Natural killer cell treated with Interleukin-12 subunit alpha and Interleukin-12 subunit beta and Interleukin-15 and Interleukin-18, amount 100 ng/mL, for 72 hours (primary cell): Measurements from ENCODE around the gene MAPK1IP1L. TPM values are rescaled to one million over a fixed set of nuclear protein-coding genes. Genes with fewer than 3 reads are reported as not detected.
A peak's percentile ranks its signal among the peaks of the same experiment; 100 is the strongest.
"Not testable (repeated sequence)": the region's sequence is repeated elsewhere in the genome, so short reads cannot be mapped to it uniquely, and the experiment has no call there.

ENCODE experiments used
- ATAC-seq, 2 donors: fragments of 150-1000 bp; cut with Tn5 transposase in 1 of 2; sonication (Bioruptor Pico), chemical (Tn5 transposase) in 1 of 2; 2 replicates each; pipeline ENCODE4 v1.10.0; 2021
- DNase-seq: peaks from one replicate; pipeline ENCODE4 v3.0.0; 2022; ENCODE audit warnings: low spot score
- H3K27ac Mint-ChIP-seq, 2 donors: 1 replicate in 1 of 2; 2 replicates in 1 of 2; pipeline ENCODE4 v1.8.0; 2022; ENCODE audit warnings: mixed read lengths in 2 of 2, mild to moderate bottlenecking in 1 of 2, moderate library complexity in 1 of 2
- H3K27me3 Mint-ChIP-seq, 2 donors: 1 replicate in 1 of 2; 2 replicates in 1 of 2; pipeline ENCODE4 v1.8.0; 2022; ENCODE audit warnings: mixed read lengths in 2 of 2
- H3K36me3 Mint-ChIP-seq: one replicate; pipeline ENCODE4 v1.8.0; 2022; ENCODE audit warnings: mixed read lengths
- H3K4me1 Mint-ChIP-seq, 2 donors: 1 replicate in 1 of 2; 2 replicates in 1 of 2; pipeline ENCODE4 v1.8.0; 2022; ENCODE audit warnings: low read depth in 2 of 2, mixed read lengths in 2 of 2, mild to moderate bottlenecking in 1 of 2
- H3K4me3 Mint-ChIP-seq: one replicate; pipeline ENCODE4 v1.8.0; 2022; ENCODE audit warnings: mixed read lengths
- H3K9me3 Mint-ChIP-seq: 2 replicates; pipeline ENCODE4 v1.8.0; 2022; ENCODE audit warnings: mixed read lengths
- total RNA-seq, 2 donors: library from RNA; stranded (reverse); gene quantifications; one replicate each; pipeline ENCODE4 v1.2.3, GENCODE V29; 2022

MAPK1IP1L gene
- total RNA-seq, 2 donors from 2014 or later, result 99.7 to 119 TPM

DNA sequence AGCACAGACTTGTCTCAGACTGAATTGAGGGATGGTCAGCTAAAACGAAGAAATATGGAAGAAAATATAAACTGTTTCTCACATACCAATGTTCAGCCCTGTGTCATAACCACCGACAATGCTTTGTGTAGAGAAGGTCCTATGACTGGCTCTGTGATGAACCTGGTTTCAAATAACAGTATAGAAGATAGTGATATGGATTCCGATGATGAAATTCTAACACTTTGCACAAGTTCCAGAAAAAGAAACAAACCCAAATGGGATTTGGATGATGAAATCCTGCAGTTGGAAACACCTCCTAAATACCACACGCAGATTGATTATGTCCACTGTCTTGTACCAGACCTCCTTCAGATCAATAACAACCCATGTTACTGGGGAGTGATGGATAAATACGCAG, 7.9 kb upstream of the MAPK1IP1L start:
- Mint-ChIP-seq H3K36me3 (peaks cover 11% of the 10 kb centered on the region), H3K4me3 (no peak overlapping the region), H3K4me1 (peaks cover 0 to 3% of the 10 kb centered on the region in 2 donors), H3K27ac (no peak overlapping the region), H3K9me3 (no peaks in the 10 kb centered on the region), H3K27me3 (no peaks in the 10 kb centered on the region)
- no peak for DNase-seq
- no peak for ATAC-seq

DNA sequence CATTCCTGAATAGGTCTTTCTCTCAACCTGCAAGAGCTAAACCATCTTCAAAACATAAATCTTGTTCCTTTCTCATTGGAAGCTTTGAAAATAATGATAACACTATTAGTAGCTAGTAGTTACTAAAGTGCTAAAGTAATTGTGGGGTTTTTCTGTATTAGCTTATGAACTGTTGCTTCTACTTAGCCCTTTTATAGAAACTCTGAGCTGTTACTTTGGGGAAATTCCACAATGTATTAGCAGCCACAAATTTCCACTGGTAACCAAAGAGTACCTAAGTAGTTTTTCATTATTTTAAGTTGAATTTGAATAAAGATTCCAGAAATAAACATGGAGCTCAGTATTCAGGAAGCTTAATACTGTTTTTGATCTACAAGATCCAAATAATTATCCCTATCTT, 6.4 kb upstream of the MAPK1IP1L start:
- no peak for ATAC-seq
- H3K27me3 Mint-ChIP-seq, result no peaks in the 10 kb centered on the region
- H3K9me3 Mint-ChIP-seq, result no peaks in the 10 kb centered on the region
- no peak overlapping the region for H3K4me3 Mint-ChIP-seq
- H3K27ac Mint-ChIP-seq, result no peak overlapping the region
- H3K4me1 Mint-ChIP-seq, result peaks cover 0 to 4% of the 10 kb centered on the region in 2 donors
- peaks cover 8% of the 10 kb centered on the region for H3K36me3 Mint-ChIP-seq
- no peak for DNase-seq

DNA sequence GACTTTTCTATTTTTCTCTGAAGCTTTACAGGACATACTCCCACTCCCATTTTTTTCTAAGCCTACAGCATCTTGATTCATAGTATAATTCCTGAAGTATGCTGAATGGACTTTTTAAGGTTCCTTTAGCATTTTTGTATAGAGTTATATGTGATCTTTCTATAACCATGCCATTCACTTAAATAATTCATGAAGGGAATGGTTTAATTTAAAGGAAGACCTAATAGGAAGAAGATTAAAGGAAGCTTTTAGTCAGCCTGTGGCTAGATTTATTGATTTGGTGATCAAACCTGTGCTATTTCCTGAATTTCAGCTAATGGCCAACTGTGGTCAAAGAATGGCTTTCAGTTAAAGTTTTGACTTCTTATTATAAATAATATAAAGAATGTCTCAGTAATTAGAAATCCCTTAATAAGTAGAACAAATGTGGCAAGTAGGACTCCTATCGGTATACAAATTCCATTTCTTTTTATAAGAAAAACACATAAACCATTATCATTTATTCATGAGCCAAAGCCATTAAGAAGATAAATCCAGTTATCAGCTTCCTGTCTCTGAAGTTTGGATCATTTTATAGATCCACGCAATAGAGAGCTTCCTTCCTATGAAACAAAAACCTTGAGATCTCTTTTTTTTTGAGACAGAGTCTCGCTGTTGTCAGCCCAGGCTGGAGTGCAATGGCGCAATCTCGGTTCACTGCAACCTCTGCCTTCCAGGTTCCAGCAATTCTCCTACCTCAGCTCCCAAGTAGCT, 4.0 kb upstream of the MAPK1IP1L start:
- Mint-ChIP-seq H3K36me3 (peaks cover 8% of the 10 kb centered on the region), H3K4me1 (peaks cover 10 to 11% of the 10 kb centered on the region in 2 donors), H3K27ac (no peak overlapping the region), H3K27me3 (no peaks in the 10 kb centered on the region), H3K4me3 (no peak overlapping the region), H3K9me3 (no peaks in the 10 kb centered on the region)
- no peak for ATAC-seq
- no peak for DNase-seq

DNA sequence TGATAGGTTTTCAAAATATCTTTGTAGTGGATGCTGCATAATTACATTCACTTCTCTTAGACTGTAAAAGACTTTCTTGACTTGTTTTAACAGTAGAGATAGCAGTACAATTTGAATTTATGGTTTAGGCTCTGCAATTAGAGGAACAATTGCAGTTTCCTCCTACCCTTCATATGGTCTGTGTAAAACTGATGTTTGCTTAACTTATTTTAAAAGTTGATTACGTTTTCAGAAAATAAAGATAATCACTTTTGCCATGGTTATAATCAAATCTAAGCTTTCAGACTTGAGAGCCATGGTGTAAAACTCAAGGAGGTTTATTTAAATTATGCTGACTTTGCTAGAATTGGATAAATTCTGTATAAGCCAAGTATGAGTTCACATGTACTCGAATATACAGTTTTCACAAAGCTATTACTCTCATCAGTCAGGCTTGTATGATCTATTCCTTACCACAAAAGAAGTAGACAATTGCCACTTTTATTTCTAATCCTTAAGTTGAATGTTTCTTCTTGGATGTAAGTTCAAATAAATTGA, 2.5 kb upstream of the MAPK1IP1L start:
- Mint-ChIP-seq H3K4me1 (peaks cover 23 to 24% of the 10 kb centered on the region in 2 donors), H3K36me3 (peaks cover 10% of the 10 kb centered on the region), H3K9me3 (no peaks in the 10 kb centered on the region), H3K27ac (no peak overlapping the region), H3K27me3 (no peaks in the 10 kb centered on the region), H3K4me3 (no peak overlapping the region)
- ATAC-seq (no peak), DNase-seq (no peak)

DNA sequence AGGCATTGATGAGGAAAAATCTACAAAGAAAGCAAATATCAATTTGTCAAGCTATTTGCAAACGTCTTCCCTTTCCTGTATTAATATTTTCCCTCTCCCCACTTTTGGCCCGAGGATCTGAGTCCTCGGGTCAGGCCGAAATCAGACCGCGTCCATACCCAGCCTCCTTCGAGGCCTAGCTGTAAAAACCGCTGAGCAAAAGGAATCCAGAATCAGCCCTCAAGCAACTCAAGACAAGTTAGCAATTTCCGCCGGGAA, 353 bp upstream of the MAPK1IP1L start:
- H3K27ac Mint-ChIP-seq, result peak overlapping the region; percentile 57 to 86
- H3K4me1 Mint-ChIP-seq, result peaks cover 29 to 30% of the 10 kb centered on the region in 2 donors
- no peaks in the 10 kb centered on the region for H3K27me3 Mint-ChIP-seq
- DNase-seq (no peak), ATAC-seq (peak in 1 of 2 donors; percentile 25)
- peak overlapping the region; percentile 84 for H3K4me3 Mint-ChIP-seq
- peaks cover 10% of the 10 kb centered on the region for H3K36me3 Mint-ChIP-seq
- H3K9me3 Mint-ChIP-seq, result no peaks in the 10 kb centered on the region

DNA sequence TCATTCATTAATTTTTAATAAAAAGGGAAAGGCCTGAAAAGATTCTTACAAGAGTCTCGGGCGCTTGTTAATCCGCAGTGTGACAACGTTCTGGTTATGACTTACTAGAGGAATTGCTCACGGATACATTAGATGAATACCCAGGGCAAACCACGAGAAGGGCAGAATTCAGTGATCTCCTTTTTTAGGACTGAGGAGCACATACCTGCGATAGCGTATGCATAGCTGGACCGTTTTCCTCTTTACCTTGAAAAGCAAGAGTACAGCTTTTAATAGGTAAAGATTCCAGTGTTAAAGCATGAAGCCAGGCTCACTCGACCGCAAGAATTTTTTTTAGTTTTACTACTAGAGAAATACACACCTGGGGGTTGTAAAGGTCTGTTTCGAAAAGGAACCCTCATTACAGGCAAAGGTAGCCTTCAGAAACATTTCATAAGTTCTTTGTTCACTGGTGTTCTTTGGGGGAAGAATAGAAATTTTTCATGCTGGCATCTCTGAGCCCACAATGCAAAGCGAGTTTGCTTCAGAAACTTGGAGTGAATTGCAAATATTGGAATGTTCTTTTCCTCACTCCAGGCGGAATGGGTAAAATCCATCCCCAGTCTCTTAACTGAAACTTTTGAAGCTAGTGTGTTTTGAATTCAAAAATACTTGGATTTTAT, 953 bp downstream of the MAPK1IP1L start:
- Mint-ChIP-seq H3K27ac (peak overlapping the region; percentile 57 to 86), H3K9me3 (no peaks in the 10 kb centered on the region), H3K27me3 (no peaks in the 10 kb centered on the region), H3K4me3 (peak overlapping the region; percentile 84), H3K4me1 (peaks cover 29 to 30% of the 10 kb centered on the region in 2 donors), H3K36me3 (peaks cover 10% of the 10 kb centered on the region)
- peak in 1 of 2 donors; percentile 22 for ATAC-seq
- no peak for DNase-seq

DNA sequence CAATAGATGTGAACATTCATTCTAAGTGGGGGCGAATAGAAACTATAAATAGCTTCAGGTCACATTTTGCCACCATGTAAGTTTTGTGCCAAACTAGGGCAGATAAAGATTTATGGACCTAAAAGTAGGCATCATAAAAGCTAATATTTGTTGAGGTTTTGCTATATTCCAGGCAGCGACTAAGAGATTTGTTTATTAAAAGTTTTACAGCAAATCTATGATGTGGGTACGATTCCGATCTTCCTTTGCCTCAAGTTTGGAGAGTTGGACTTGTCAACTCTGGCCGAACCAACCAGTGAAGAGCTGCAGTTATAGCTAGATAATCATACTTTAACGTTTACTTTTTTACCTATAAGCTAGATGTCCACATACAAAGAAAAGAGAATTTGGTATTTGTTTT, 1.6 kb downstream of the MAPK1IP1L start:
- peaks cover 10% of the 10 kb centered on the region for H3K36me3 Mint-ChIP-seq
- no peaks in the 10 kb centered on the region for H3K9me3 Mint-ChIP-seq
- H3K4me1 Mint-ChIP-seq, result peaks cover 29 to 35% of the 10 kb centered on the region in 2 donors
- H3K27me3 Mint-ChIP-seq, result no peaks in the 10 kb centered on the region
- H3K27ac Mint-ChIP-seq, result peak overlapping the region; percentile 57 to 86
- DNase-seq (no peak), ATAC-seq (no peak)
- H3K4me3 Mint-ChIP-seq, result peak overlapping the region; percentile 84

DNA sequence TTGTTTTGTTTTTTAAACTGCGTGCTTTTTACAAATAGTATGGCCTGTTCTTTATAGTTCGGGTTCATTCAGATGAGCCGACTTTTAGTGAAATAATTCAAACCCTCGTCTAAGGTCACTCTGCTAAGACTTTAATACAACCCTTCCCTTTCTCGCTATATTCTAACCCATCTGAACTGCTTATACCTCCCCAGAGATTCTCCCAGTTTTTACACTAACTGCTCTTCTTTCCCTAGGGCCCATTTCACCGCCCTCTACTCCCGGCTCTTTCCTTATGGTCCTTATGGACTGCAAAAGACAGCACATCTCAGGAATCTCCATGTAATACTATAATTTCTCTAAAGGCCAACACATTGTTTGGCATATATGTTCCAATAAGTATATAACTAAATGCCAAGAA, 2.1 kb downstream of the MAPK1IP1L start:
- H3K36me3 Mint-ChIP-seq, result peaks cover 10% of the 10 kb centered on the region
- peaks cover 29 to 38% of the 10 kb centered on the region in 2 donors for H3K4me1 Mint-ChIP-seq
- H3K9me3 Mint-ChIP-seq, result no peaks in the 10 kb centered on the region
- peak overlapping the region; percentile 57 to 86 for H3K27ac Mint-ChIP-seq
- DNase-seq (no peak), ATAC-seq (no peak)
- H3K27me3 Mint-ChIP-seq, result no peaks in the 10 kb centered on the region
- H3K4me3 Mint-ChIP-seq, result peak overlapping the region; percentile 84

DNA sequence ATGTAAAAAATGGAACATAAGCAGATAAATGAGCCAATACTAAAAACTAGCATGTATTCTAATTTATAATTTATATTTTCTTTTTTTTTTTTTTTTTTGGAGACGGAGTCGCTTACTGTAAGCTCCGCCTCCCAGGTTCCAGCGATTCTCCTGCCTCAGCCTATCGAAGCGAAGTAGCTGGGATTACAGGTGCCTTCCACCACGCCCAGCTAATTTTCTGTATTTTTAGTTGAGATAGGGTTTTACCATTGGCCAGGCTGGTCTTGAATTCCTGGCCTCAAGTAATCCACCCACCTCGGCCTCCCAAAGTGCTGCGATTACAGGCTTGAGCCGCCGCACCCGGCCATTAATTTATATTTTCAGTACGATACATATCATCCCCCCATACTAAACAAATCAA, 2.7 kb downstream of the MAPK1IP1L start:
- no peak for ATAC-seq
- H3K36me3 Mint-ChIP-seq, result peaks cover 10% of the 10 kb centered on the region

DNA sequence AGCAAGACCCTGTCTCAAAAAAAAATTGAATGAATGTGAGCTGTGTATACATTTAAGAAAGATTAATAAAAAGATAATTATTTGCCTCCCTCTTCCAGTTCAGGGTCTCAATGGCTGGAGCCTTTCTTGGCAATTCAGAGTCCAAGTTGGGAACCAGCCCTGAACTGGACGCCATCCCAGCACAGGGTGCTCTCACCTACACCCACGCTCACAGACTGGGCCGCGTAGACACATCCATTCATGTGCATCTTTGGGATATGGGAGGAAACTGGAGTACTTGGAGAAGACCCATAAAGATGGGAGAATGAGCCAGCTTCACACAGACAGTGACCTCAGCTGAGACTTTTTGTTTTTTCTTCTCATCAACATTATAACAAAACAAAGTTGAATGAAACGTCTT, 6.5 kb downstream of the MAPK1IP1L start:
- no peak overlapping the region for H3K27ac Mint-ChIP-seq
- peaks cover 22 to 44% of the 10 kb centered on the region in 2 donors for H3K4me1 Mint-ChIP-seq
- no peak overlapping the region for H3K4me3 Mint-ChIP-seq
- H3K27me3 Mint-ChIP-seq, result no peaks in the 10 kb centered on the region
- DNase-seq (no peak), ATAC-seq (no peak)
- no peaks in the 10 kb centered on the region for H3K9me3 Mint-ChIP-seq
- H3K36me3 Mint-ChIP-seq, result peaks cover 15% of the 10 kb centered on the region

More for the DNA sequence above, 2.7 kb downstream of the MAPK1IP1L start:
- no peak for DNase-seq
- no peaks in the 10 kb centered on the region for H3K27me3 Mint-ChIP-seq
- peak overlapping the region; percentile 57 to 86 for H3K27ac Mint-ChIP-seq
- H3K9me3 Mint-ChIP-seq, result no peaks in the 10 kb centered on the region
- H3K4me1 Mint-ChIP-seq, result peaks cover 29 to 38% of the 10 kb centered on the region in 2 donors
- H3K4me3 Mint-ChIP-seq, result peak overlapping the region; percentile 40

DNA sequence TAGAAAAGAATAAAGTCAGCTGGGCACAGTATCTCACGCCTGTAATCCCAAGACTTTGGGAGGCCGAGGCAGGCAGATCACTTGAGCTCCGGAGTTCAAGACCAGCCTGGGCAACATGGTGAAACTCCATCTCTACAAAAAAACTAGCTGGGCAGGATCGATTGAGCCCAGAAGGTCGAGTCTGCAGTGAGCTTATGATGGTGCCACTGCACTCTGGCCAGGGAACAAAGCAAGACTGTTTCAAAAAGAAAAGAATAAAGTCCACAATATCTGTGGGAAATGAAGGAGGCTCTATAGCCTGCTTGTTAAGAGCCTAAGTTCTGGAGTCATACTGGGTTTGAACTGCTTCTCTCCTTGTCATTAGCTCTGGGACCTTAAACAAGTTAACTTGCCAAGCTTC, 7.9 kb downstream of the MAPK1IP1L start:
- DNase-seq (no peak), ATAC-seq (no peak)
- Mint-ChIP-seq H3K36me3 (peaks cover 10% of the 10 kb centered on the region), H3K9me3 (no peaks in the 10 kb centered on the region), H3K4me1 (peaks cover 15 to 36% of the 10 kb centered on the region in 2 donors), H3K27me3 (no peaks in the 10 kb centered on the region), H3K4me3 (no peak overlapping the region), H3K27ac (no peak overlapping the region)

DNA sequence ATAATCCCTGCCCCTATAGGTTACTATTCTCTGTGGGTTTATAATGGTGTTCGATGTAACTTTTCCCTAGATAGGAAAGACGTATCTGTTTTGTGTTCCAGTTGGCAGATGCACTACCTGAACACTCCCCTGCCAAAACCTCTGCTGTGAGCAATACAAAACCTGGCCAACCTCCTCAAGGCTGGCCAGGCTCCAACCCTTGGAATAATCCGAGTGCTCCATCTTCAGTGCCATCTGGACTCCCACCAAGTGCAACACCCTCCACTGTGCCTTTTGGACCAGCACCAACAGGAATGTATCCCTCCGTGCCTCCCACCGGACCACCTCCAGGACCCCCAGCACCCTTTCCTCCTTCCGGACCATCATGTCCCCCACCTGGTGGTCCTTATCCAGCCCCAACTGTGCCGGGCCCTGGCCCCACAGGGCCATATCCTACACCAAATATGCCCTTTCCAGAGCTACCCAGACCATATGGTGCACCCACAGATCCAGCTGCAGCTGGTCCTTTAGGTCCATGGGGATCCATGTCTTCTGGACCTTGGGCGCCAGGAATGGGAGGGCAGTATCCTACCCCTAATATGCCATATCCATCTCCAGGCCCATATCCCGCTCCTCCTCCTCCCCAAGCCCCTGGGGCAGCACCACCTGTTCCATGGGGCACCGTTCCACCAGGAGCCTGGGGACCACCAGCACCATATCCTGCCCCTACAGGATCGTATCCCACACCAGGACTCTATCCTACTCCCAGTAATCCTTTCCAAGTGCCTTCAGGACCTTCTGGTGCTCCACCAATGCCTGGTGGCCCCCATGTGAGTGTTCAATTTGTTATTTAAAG, 11.3 kb downstream of the MAPK1IP1L start:
- H3K4me3 Mint-ChIP-seq, result no peak overlapping the region
- no peaks in the 10 kb centered on the region for H3K9me3 Mint-ChIP-seq
- ATAC-seq, result no peak
- peaks cover 11 to 32% of the 10 kb centered on the region in 2 donors for H3K4me1 Mint-ChIP-seq
- H3K36me3 Mint-ChIP-seq, result peaks cover 15% of the 10 kb centered on the region
- no peak for DNase-seq
- peak overlapping the region in 1 of 2 donors; percentile 37 for H3K27ac Mint-ChIP-seq
- H3K27me3 Mint-ChIP-seq, result no peaks in the 10 kb centered on the region

DNA sequence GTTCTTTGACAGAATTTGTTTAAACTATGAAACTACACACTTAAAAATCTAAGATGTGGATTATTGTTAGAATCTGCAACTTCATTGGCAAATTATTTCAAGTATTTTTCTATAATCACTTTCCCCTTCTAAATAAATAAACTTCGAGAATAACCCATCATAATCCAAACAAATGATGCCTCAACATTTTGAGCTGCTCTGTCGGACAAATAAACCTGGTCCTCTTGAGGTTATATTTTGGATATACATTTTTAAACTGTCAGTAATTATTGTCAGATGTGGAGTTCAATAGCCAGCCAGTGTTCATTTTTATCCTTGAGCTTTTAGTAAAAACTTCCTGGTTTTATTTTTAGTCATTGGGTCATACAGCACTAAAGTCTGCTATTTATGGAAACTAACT, 13.4 kb downstream of the MAPK1IP1L start:
- Mint-ChIP-seq H3K36me3 (peaks cover 10% of the 10 kb centered on the region), H3K4me1 (peaks cover 6 to 20% of the 10 kb centered on the region in 2 donors)
- not testable (repeated sequence) for H3K9me3 Mint-ChIP-seq, H3K27ac Mint-ChIP-seq, ATAC-seq, H3K27me3 Mint-ChIP-seq, DNase-seq, H3K4me3 Mint-ChIP-seq
